Measurements from ENCODE around the gene SYCN. TPM values are rescaled to one million over a fixed set of nuclear protein-coding genes. Genes with fewer than 3 reads are reported as not detected.

Gene SYCN
- total RNA-seq, 1 experiment from 2014 or later = not detected

DNA sequence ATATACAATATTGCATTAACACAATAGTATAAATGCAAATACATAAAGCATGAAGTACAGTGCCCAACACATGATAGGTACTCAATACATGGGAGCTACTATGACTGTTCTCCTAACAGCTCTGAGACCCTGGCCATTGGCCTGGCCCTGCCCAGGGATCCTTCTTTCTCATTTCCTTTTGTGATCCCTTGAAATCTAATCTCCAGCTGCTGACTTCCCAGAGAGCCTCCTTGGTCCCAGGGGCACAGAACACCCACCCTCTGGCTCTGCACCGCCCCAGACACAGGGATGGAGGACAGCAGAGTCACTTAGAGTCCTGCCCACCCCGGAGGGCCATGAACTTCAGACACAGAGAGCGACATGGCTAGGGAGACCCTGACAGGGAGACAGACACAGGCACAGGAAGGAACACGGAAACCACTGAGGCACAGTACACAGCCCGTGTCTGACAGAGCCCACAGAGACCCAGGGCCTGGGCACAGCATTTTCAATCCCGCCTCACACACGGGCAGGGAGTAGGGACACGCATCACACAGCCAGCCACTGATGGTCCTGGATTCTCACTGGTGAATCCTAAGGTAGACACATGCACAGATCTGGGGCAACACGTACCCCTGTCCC is 4.2 kb upstream of the SYCN start:
- Histone ChIP-seq H3K4me2 (ENCODE audit: low read length) (no peak overlapping the region), H3K27me3 (ENCODE audit: insufficient read depth, low read length) (no peaks in the 10 kb centered on the region), H3K36me3 (ENCODE audit: control insufficient read depth in 1 of 2, insufficient read depth in 2 of 2, low read length in 2 of 2) (no peaks in the 10 kb centered on the region), H3K4me1 (ENCODE audit: control insufficient read depth in 1 of 2, insufficient read depth in 2 of 2, low read length in 2 of 2) (peaks cover 9 to 12% of the 10 kb centered on the region in 2 experiments; a peak in 3 of 4 replicates), H2AFZ (ENCODE audit: low read depth, low read length, poor library complexity, severe bottlenecking) (no peak overlapping the region), H3K9me2 (ENCODE audit: insufficient read depth) (no peaks in the 10 kb centered on the region), H3K27ac (ENCODE audit: low read depth, low read length) (no peak overlapping the region), H3K4me3 (replicated peaks in 1 of 2; ENCODE audit: low read depth in 1 of 2, low read length in 2 of 2) (no peak overlapping the region), H3K9ac (ENCODE audit: low read length) (no peak overlapping the region), H3K9me3 (ENCODE audit: control insufficient read depth in 1 of 2, insufficient read depth in 1 of 2, low read depth in 1 of 2, low read length in 2 of 2) (no peaks in the 10 kb centered on the region), H3K79me2 (ENCODE audit: insufficient read depth, low read length) (no peaks in the 10 kb centered on the region), H4K20me1 (ENCODE audit: insufficient read depth) (no peaks in the 10 kb centered on the region)
- CTCF ChIA-PET = no interaction called here
- ATAC-seq = no peak
- DNase-seq (ENCODE audit: low read depth, low spot score) = no peak
- POLR2A ChIA-PET = no interaction called here
- no peak for TF ChIP-seq SIN3A (IDR thresholded peaks at IDR 0.05; ENCODE audit: low read depth)
- TF ChIP-seq ZFX (IDR thresholded peaks at IDR 0.05) = no peak
- no peak for TF ChIP-seq RAD21 (IDR thresholded peaks at IDR 0.05; ENCODE audit: low read depth)
- no peak for TF ChIP-seq EZH2 (IDR thresholded peaks at IDR 0.05)
- no peak for TF ChIP-seq POLR2AphosphoS5 (IDR thresholded peaks at IDR 0.05; ENCODE audit: low read depth, low read length)
- no peak for TF ChIP-seq JUND (IDR thresholded peaks at IDR 0.05)
- no peak for TF ChIP-seq ELF1 (IDR thresholded peaks at IDR 0.05; ENCODE audit: borderline replicate concordance, low read depth)
- no peak for TF ChIP-seq TCF7L2 (IDR thresholded peaks at IDR 0.05; ENCODE audit: borderline replicate concordance, extremely low read depth, insufficient read depth, insufficient read length)
- no peak for TF ChIP-seq EGR1 (IDR thresholded peaks at IDR 0.05; ENCODE audit: low read depth)
- TF ChIP-seq, protein P1, sequence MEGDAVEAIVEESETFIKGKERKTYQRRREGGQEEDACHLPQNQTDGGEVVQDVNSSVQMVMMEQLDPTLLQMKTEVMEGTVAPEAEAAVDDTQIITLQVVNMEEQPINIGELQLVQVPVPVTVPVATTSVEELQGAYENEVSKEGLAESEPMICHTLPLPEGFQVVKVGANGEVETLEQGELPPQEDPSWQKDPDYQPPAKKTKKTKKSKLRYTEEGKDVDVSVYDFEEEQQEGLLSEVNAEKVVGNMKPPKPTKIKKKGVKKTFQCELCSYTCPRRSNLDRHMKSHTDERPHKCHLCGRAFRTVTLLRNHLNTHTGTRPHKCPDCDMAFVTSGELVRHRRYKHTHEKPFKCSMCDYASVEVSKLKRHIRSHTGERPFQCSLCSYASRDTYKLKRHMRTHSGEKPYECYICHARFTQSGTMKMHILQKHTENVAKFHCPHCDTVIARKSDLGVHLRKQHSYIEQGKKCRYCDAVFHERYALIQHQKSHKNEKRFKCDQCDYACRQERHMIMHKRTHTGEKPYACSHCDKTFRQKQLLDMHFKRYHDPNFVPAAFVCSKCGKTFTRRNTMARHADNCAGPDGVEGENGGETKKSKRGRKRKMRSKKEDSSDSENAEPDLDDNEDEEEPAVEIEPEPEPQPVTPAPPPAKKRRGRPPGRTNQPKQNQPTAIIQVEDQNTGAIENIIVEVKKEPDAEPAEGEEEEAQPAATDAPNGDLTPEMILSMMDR (IDR thresholded peaks at IDR 0.05 in 2 of 3, conservative IDR thresholded peaks at IDR 0.05 in 1 of 3; ENCODE audit: borderline replicate concordance in 1 of 3, insufficient read depth in 1 of 3, low read depth in 2 of 3, low read length in 2 of 3) = no peak
- no peak for TF ChIP-seq FOSL1 (IDR thresholded peaks at IDR 0.05; ENCODE audit: low read depth)
- no peak for TF ChIP-seq CEBPB (IDR thresholded peaks at IDR 0.05; ENCODE audit: low read depth)
- no peak for TF ChIP-seq EZH2phosphoT487 (IDR thresholded peaks at IDR 0.05; ENCODE audit: borderline replicate concordance)
- TF ChIP-seq MAX (IDR thresholded peaks at IDR 0.05) = no peak
- no peak for TF ChIP-seq POLR2A (IDR thresholded peaks at IDR 0.05; ENCODE audit: borderline replicate concordance, extremely low read depth, insufficient read depth, insufficient read length)
- intact Hi-C loops (cut with micrococcal nuclease) = no loop called here
- no TSS peak for BruUV-seq (replicated peaks)
- RAD21 ChIA-PET (ENCODE audit: low non-redundant PET in 1 of 2, low total read pairs in 2 of 2, uncharacterized antibody in 2 of 2, unreplicated experiment in 2 of 2) = no interaction called here

Measured in HCT116 (cell line).